Transverse colon (tissue), 4 donors: Measurements from ENCODE around the gene OXER1. TPM values are rescaled to one million over a fixed set of nuclear protein-coding genes. Genes with fewer than 3 reads are reported as not detected.
A peak's percentile ranks its signal among the peaks of the same experiment; 100 is the strongest.

Source experiments
- DNase-seq: peaks from one replicate; pipeline ENCODE4 v3.0.0-alpha.2; 2019
- H3K27ac ChIP-seq, 4 donors: fragments of 200-600 bp; sonication (generic); 2 replicates each; pipeline ENCODE4 v1.5.1; 2016 to 2018; ENCODE audit warnings: inconsistent platforms in 4 of 4
- H3K27me3 ChIP-seq: fragments of 200-600 bp; sonication (generic); 2 replicates; pipeline ENCODE4 v1.5.1; 2017; ENCODE audit warnings: inconsistent platforms
- H3K36me3 ChIP-seq, 4 donors: fragments of 200-600 bp; sonication (generic); 2 replicates each; pipeline ENCODE4 v1.5.1; 2017 to 2019; ENCODE audit warnings: inconsistent platforms in 4 of 4
- H3K4me1 ChIP-seq, 4 donors: fragments of 200-600 bp; sonication (generic); 2 replicates each; pipeline ENCODE4 v1.5.1; 2017 to 2020; ENCODE audit warnings: inconsistent platforms in 4 of 4
- H3K4me3 ChIP-seq, 4 donors: fragments of 200-600 bp; sonication (generic); 1 replicate in 1 of 4; 2 replicates in 3 of 4; pipeline versions ENCODE4 v1.5.1 to v1.6.1; 2017 to 2019; ENCODE audit warnings: inconsistent platforms in 4 of 4
- H3K9me3 ChIP-seq, 2 donors: fragments of 200-600 bp; sonication (generic); 2 replicates each; pipeline ENCODE4 v1.5.1; 2017 to 2019; ENCODE audit warnings: inconsistent platforms in 2 of 2
- CTCF ChIP-seq, 5 experiments: fragments of 200-600 bp in 3 of 5; fragments of 450-650 bp in 2 of 5; sonication (generic) in 3 of 5; IDR thresholded peaks; 1 replicate in 2 of 5; 2 replicates in 3 of 5; pipeline ENCODE4 v1.5.1; 2016 to 2017; ENCODE audit warnings: antibody characterized with exemption in 5 of 5, inconsistent platforms in 3 of 5, mild to moderate bottlenecking in 2 of 5, moderate library complexity in 1 of 5
- EP300 ChIP-seq: sonication (generic); formaldehyde crosslinking; IDR thresholded peaks from one replicate; pipeline ENCODE4 v1.6.1; 2017; ENCODE audit warnings: antibody characterized with exemption, low read depth
- POLR2A ChIP-seq: fragments of 450-650 bp; IDR thresholded peaks from one replicate; pipeline ENCODE4 v1.6.1; 2016; ENCODE audit warnings: antibody characterized with exemption, mild to moderate bottlenecking, moderate library complexity
- POLR2AphosphoS5 ChIP-seq, 3 donors: sonication (generic); formaldehyde crosslinking; IDR thresholded peaks; one replicate each; pipeline ENCODE4 v1.6.1; 2016; ENCODE audit warnings: antibody characterized with exemption in 3 of 3
- WGBS, 2 donors: methylation state at CpG; one replicate each; pipeline ENCODE4 v1.1.5; 2018; ENCODE audit warnings: low coverage in 1 of 2; 5-methylcytosine and 5-hydroxymethylcytosine counted together
- in situ Hi-C, 4 donors: fragments of 200-750 bp; cut with MboI; loops; one replicate each; pipeline versions ENCODE4 v1.15.0 to v1.15.1; 2017; ENCODE audit warnings: low sequenced_read_pairs in 3 of 4, low pct_ligation_motif_present in 1 of 4, low pct_unique_long_range_greater_than_20kb in 1 of 4
- intact Hi-C: fragments of 100-400 bp; cut with DNase I; formaldehyde crosslinking; loops from one replicate; pipeline ENCODE4 v1.15.1; 2023; ENCODE audit warnings: low total_unique reads
- total RNA-seq, 4 donors: library from RNA; depleted of rRNA; stranded (reverse); fragments of >200 nt; gene quantifications; one replicate each; pipeline ENCODE4 v1.1.0, GENCODE V29; 2016

OXER1 gene
- total RNA-seq, 4 donors from 2014 or later: 0.48 to 6.4 (median 4.9) TPM; not detected in 1

- H3K4me3 ChIP-seq: peak overlapping the region in 2 of 4 donors; percentile 58 to 64
- H3K4me1 ChIP-seq: peaks cover 0 to 25% (median 12%) of the 10 kb centered on the region in 4 donors
- peak overlapping the region in 3 of 4 donors; percentile 83 to 88 (median 85) for H3K27ac ChIP-seq
- no peaks in the 10 kb centered on the region for H3K27me3 ChIP-seq
- intact Hi-C loops (no loop called here), in situ Hi-C loops (no loop called here)
- no peaks in the 10 kb centered on the region for H3K36me3 ChIP-seq
- TF ChIP-seq POLR2AphosphoS5 (IDR thresholded peaks at IDR 0.05): no peak
- no peak for TF ChIP-seq POLR2A
- TF ChIP-seq CTCF (IDR thresholded peaks at IDR 0.05): no peak
- no peak for TF ChIP-seq EP300
- 66% methylated on average over 4 of the region's 4 CpGs; no CpG with 5 or more reads in 1 of the 2 donors for WGBS, 2 donors
- no peak for DNase-seq
- no peaks in the 10 kb centered on the region for H3K9me3 ChIP-seq
Measured at GRCh38 chr2:42791606-42792005, 27.7 kb upstream of the OXER1 start.

GRCh38 chr2:42789751-42790150 is 25.8 kb upstream of the OXER1 start:
- TF ChIP-seq POLR2A (no peak), EP300 (no peak), POLR2AphosphoS5 (IDR thresholded peaks at IDR 0.05) (no peak), CTCF (IDR thresholded peaks at IDR 0.05) (no peak)
- 90% methylated on average over 2 of the region's 2 CpGs; no CpG with 5 or more reads in 1 of the 2 donors for WGBS, 2 donors
- in situ Hi-C loops (no loop called here), intact Hi-C loops (no loop called here)
- Histone ChIP-seq H3K4me1 (peaks cover 0 to 21% (median 12%) of the 10 kb centered on the region in 4 donors), H3K27me3 (no peaks in the 10 kb centered on the region), H3K36me3 (no peaks in the 10 kb centered on the region), H3K27ac (no peak overlapping the region), H3K4me3 (no peak overlapping the region), H3K9me3 (no peaks in the 10 kb centered on the region)
- no peak for DNase-seq

DNA sequence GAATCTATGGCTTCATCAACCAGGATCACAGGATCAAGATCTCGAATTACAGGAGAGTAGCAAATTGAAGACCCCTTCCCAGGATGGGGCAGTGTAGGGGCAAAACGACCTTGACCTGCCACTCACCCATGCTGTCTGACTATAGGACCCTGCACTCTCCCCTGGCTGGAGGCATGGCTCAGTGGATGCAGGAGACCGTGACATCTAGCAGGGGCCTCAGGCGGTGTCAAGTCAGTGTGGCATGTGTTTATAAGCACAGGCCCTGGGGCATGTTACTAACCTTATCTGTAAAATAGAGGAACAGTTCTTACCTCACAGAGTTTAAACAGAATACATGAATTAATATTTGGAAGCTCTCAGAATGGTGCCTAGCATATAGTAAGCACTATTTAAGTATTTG is 24.9 kb upstream of the OXER1 start:
- no peaks in the 10 kb centered on the region for H3K27me3 ChIP-seq
- H3K9me3 ChIP-seq: no peaks in the 10 kb centered on the region
- H3K4me3 ChIP-seq: no peak overlapping the region
- TF ChIP-seq POLR2A (no peak), CTCF (IDR thresholded peaks at IDR 0.05) (no peak), POLR2AphosphoS5 (IDR thresholded peaks at IDR 0.05) (no peak), EP300 (no peak)
- DNase-seq: no peak
- 67 to 100% methylated on average over 2 to 4 of the region's 4 CpGs for WGBS, 2 donors
- intact Hi-C loops: no loop called here
- in situ Hi-C loops: no loop called here
- no peak overlapping the region for H3K27ac ChIP-seq
- H3K4me1 ChIP-seq: peaks cover 0 to 21% (median 12%) of the 10 kb centered on the region in 4 donors
- no peaks in the 10 kb centered on the region for H3K36me3 ChIP-seq

DNA sequence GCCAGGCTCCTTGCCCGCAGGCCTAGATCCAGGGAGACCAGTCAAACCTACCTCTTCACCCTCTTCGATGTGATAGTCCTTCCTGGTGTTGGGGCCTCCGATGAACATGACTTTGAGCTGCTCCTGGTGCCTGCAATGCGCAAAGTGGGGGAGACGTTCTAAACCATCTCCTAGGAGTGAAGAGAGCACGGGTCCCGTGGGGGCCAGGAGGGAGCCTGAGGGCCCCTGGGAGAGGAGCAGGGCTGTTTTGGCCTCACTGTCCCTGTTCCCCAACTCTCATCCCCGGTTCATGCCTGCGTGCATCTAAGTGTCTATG is 24.5 kb upstream of the OXER1 start:
- H3K27ac ChIP-seq: no peak overlapping the region
- no peaks in the 10 kb centered on the region for H3K9me3 ChIP-seq
- no peaks in the 10 kb centered on the region for H3K36me3 ChIP-seq
- H3K4me3 ChIP-seq: no peak overlapping the region
- no peak for DNase-seq
- H3K27me3 ChIP-seq: no peaks in the 10 kb centered on the region
- TF ChIP-seq EP300 (no peak), POLR2AphosphoS5 (IDR thresholded peaks at IDR 0.05) (no peak), CTCF (IDR thresholded peaks at IDR 0.05) (no peak)
- intact Hi-C loops: no loop called here
- 64% methylated on average over 9 of the region's 9 CpGs; no CpG with 5 or more reads in 1 of the 2 donors for WGBS, 2 donors
- in situ Hi-C loops: no loop called here
- H3K4me1 ChIP-seq: peaks cover 0 to 20% (median 12%) of the 10 kb centered on the region in 4 donors
